GM21717 (cell line): ENCODE results near the gene TBX1.
"Not testable (repeated sequence)": the region's sequence is repeated elsewhere in the genome, so short reads cannot be mapped to it uniquely, and the experiment has no call there.

Experiments
- ATAC-seq: cut with Tn5 transposase; IDR thresholded peaks from one replicate; pipeline ENCODE4 v1.9.1; 2021; ENCODE audit warnings: mild to moderate bottlenecking, moderate library complexity; ENCODE audit not compliant: unreplicated experiment

Gene TBX1

DNA sequence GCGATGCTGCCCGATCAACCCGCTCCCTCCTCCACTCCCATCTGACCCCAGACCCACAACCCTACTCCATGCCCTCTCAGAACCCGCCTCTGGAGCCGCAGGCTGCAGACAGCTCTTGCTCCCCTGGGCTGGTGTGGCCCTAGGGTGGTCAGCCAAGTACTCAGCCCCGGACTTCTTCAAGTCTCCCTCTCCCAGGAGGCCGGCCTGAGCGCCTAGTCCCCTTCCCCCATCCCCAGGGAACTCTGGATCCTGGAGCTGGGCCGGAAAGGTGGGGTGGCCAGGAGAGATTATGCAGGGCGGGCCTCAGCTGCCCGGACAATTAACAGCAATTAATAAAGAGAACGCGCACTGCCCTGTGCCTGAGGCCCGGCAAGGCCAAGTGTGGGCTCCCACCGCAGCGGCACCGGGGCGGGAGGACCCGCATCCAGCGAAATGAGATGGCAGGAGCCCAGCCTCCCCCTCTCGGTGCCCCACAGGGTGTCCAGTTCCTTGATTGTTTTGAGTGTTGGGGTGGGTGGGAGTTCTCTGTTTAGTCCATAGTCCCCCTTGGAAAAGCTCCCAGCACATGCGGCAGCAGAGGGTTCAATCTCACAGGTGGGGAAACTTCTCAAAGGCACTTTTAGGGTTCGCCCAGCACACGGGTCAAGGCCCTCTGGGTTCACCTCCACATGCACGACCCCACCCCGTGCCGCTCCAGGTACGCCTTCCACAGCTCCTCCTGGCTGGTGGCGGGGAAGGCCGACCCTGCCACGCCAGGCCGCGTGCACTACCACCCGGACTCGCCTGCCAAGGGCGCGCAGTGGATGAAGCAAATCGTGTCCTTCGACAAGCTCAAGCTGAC, 3.1 kb downstream of the TBX1 start:
- no peak for ATAC-seq

DNA sequence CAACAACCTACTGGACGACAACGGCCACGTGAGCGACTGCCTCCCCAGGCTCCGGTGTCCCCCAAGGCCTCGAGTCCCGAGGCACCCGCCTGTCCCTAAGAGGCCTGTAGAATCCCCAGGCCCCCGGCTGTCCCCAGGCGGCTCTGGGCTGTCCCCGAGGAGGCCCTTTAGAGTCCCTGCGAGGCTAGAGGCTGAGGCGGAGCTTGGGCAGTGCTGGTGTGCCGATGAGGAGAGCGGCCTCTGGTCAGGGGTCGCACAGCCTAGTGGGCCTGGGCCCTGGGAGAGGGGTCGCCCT, 3.7 kb downstream of the TBX1 start:
- no peak for ATAC-seq

DNA sequence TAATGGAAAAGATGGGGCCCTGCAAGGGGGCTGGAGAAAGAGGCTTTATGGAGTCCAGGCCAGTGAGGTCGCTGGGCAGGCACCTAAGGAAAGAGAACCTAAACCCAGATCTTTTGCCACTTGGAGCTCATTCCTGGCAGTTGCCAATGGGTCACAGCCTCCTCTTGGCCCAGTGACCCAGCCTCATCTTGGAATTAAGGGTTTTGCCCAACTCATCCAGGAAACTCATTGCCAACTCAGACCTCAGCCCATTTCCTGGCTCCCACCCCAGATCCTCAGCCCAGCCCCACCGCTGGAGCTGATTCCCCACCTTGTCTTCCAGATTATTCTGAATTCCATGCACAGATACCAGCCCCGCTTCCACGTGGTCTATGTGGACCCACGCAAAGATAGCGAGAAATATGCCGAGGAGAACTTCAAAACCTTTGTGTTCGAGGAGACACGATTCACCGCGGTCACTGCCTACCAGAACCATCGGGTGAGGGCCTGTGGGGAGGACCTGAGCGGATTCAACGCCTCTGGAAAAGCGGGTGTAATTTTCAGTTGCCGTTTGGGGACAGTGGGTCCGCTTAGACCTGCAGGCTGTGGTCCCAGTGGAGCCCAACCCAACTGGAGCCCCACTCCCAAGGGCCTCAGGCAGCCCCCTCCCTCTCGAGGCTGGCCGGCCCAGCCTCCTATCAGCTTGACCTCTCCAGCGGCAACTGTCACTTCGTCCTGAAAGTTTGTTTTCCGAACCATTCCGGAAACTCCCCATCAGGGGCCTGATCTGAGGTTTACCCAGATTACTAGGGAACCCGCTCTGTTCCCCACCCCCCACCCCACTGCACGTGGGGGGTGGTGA, 4.3 kb downstream of the TBX1 start:
- no peak for ATAC-seq

DNA sequence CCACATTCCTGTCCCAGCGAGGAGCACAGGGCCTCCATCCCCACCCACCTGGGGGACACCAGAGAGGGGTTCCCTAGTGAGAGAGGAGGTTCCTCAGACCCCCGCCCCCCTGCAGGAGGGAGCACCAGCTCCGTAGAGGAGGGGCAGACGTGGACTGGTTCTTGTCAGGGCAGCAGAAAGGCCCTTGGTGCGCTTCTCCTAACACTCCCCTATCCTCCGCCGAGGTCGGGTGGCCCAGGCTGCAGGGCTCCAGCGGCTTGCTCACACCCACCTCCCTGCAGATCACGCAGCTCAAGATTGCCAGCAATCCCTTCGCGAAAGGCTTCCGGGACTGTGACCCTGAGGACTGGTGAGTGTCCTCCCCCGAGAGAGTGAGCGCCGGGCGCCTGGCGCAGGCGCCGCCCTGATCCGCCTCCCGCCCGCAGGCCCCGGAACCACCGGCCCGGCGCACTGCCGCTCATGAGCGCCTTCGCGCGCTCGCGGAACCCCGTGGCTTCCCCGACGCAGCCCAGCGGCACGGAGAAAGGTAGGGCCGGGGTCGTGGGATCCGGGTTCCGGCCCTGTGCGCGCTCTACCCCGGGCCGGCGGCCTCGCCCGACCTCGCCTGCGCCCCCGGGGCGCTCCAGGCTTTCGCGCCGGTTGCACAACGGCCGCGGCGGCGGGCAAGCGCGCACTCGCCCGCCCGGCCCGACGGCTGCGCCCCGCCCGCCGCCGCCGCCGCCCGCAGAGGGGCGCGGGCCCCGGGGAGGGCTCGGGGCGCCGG, 5.1 kb downstream of the TBX1 start:
- no peak for ATAC-seq

DNA sequence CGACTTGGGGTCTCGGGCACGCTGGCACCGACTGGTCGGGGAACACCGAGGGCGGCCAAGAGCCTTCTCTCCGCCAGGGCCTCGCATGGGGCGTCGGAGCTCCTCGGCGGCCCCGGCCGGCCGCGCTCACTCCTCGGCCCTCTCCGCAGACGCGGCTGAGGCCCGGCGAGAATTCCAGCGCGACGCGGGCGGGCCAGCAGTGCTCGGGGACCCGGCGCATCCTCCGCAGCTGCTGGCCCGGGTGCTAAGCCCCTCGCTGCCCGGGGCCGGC, 5.6 kb downstream of the TBX1 start:
- ATAC-seq: no peak

DNA sequence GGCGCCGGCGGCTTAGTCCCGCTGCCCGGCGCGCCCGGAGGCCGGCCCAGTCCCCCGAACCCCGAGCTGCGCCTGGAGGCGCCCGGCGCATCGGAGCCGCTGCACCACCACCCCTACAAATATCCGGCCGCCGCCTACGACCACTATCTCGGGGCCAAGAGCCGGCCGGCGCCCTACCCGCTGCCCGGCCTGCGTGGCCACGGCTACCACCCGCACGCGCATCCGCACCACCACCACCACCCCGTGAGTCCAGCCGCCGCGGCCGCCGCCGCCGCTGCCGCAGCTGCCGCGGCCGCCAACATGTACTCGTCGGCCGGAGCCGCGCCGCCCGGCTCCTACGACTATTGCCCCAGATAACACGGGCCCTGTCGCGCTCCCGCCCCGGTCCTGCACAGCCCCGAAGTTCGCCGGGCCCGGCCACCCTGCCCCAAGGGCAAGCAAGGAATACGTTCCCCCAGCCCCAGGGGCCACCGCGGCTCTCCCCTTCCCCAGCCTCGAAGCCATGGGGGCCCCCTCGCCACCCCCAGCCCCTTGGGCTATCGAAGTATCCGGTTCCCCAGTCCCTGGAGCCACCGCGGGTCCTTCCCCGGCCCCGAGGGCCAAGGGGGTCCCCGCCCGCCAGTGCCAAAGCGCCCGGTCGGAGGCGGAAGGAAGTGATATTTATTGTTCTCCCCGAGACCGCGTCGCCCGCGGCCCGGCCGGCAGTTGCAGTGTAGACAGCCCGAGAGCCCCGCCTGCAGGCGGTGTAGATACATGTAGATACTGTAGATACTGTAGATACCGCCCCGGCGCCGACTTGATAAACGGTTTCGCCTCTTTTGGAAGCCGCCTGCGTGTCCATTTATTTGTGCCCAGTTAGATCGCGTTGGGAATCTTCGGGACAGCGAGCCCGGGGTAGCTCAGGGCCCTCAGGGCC, 6.2 kb downstream of the TBX1 start:
- no peak for ATAC-seq

DNA sequence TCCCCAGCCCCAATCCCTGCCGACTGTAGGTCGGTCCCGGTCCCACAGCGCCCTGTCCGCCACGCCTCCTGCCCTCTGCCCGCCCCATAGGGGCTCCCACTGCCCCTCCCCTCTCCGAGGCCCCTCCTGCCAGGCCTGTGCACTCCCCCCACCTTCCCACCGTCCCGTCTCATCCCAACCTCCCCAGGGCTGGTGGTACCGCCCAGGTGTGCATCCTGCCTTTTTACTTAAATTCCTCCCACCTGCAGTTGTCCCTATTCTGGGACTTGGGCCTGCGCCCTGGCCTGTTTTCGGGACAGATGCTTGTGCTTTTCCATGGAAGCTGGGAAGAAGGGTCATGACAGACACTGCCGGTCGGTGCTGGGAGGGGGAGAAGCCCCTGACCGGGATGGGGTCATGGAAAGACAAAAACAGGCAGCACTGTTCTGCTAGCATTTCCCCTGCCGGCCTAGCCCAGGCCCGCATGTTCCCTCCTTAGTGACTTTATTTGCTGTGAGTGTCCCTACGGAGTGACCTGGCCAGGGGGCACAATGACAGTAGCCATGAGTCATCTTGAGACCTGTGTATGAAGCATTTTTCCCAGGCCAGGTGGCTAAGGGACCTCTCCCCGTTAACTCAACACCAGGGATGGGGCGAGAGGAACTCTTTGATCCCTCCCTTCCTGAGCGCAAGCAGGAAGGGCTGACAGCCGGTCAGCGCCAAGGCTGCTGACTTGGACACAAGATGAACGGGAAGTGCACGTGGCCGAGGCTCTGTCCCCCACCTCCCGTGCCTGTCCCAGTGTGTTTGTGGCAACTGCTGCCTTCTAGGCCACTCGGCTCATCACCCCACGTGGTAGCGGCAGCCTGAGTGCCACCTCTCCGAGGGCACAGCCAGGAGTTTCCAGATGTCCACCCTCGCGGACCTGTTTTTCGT, 7.1 kb downstream of the TBX1 start:
- no peak for ATAC-seq

DNA sequence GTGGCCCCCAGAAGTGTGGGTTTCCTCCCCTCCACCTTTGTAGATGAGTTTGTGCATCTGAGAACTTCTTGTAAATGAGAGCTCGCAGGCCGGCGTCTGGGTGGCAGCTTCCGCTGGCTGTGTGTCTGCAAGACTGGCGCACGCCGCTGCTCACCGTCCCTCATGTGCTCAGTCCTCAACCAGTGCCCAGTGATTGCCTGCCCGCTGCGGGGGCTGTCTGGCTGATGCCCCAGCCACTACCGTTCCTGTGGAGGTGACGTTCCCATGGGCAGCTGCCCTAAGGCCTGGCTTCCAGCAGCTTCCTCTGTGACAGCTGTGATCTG, 8.8 kb downstream of the TBX1 start:
- ATAC-seq: no peak

DNA sequence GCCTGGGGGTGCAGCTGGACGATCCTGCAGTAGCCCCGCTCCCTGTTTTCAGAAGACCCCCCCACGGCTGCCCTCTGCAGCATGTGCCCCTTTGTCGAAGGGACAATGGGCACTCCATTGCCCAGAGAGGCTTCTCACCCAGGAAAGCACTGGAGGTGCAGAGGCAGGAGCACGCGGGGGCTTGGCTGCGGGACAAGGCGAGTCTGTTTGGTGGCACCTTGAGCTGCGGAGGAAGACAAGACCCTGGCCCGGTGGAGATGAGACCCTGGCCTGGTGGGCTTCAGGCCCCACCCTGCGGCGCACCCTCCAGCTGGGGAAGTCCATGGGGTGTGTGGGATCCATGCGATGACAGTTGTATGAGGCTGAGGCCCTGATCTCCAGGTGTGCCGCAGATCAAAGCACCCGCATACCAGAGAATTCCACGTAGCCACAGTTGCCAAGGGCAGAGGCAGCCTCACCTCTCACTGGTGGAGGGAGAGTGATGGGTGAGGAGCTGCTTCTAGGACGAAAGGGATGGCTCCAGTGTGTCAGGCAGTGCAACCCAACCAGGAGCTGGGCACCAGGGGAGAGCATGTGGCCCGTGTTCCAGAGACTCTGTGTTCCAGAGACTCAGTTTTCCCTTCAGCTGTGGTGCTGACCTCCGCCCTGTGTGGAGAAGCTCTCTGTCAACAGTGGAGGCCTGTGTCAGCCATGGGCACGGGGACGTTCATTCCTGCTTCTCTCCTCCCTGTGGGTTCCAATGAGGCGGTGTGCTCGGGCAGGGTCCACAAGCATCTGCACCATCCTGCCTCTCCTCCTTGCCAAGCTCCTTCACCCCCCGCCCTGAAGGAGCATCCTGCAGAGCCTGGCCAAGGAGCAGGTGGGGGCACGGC, 10.0 kb downstream of the TBX1 start:
- ATAC-seq: no peak

DNA sequence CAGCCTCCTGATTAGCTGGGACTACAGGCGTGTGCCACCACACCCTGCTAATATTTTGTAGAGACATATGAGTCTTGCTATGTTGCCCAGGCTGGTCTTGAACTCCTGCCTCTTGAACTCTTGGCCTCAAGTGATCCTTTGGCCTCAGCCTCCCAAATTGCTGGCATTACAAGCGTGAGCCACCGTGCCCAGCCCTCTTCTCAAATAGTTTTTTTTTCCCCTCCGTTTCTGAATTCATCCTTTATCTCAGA, 11.8 kb downstream of the TBX1 start:
- no peak for ATAC-seq

DNA sequence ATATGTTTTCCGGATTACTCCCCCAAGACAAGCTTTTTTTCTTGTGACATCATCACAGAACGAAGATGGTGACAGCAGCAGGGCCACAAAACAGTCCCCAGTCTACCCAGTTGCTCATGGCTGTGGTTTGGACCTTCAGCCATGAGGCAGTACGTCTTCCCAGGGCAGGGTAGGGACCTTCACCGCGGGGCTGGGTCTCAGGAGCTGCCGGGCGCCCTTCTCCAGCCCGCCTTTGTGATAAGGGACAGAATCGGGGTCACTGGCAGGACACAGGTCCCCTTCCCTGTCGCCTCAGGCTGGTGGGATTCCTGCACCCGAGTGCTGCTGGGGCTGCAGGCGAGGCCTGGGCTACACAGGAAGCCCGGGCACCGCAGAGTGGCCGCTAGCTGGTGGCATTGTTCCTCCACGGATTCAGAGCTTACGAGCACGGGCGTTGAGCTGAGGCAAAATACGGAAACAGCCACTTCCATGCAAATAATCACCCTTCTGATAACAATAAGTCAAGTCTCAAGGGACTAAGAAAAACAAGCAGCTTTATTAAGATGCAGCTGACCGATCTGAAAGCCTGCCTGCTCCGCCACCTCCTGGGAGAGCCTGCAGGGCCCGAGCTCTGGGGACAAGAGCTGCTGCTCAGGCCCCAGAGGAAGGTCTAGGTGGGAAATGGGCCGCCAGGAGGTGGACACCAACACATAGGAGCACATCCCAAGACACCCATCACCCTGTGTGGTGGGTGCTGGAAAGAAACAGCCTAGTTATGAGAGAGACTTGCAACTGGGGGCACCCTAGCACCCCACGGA, 12.3 kb downstream of the TBX1 start:
- no peak for ATAC-seq

DNA sequence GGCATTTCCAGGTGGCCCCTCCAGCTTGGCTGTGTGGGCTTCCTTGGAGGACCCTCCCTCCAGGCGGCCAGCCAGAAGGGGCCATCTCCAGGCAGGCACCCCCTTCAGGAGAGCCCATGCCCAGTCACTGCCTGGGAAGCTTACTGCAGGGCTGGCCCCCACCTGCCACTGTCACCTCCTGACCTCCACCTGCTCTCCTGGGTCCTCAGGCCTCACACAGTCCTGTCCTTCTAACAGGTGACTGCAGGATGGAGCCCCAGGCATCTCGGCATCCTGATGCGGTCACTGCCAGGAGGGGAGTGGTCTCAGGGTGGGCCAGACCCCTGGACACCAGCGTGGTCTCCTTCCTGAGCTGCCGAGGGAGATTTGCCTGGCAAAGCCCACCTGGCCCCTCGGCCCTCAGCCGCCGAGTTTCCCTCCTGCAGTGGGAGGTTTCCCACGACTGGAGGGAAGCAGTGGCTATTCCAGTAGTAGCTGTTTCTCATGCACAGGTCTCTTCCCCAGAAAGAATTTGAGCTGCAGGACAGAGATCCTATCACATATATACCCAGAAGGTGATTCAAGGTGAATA, 13.0 kb downstream of the TBX1 start:
- ATAC-seq: no peak

DNA sequence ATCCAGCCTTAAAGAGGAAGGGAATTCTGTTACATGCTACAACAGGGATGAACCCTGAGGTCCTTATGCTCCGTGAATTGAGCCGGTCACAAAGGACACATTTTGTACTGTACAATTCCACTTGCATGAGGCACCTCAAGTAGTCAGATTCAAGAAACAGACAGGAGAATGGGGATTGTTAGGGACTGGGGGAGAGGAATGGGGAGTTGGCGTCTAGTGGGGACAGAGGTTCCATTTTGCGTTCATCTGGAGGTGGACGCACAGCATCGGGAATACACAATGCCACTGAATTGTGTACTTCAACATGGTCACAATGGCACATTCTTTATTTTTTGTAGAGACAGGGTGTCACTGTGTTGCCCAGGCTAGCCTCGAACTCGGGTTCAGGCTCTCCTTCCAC, 14.1 kb downstream of the TBX1 start:
- ATAC-seq: no peak

DNA sequence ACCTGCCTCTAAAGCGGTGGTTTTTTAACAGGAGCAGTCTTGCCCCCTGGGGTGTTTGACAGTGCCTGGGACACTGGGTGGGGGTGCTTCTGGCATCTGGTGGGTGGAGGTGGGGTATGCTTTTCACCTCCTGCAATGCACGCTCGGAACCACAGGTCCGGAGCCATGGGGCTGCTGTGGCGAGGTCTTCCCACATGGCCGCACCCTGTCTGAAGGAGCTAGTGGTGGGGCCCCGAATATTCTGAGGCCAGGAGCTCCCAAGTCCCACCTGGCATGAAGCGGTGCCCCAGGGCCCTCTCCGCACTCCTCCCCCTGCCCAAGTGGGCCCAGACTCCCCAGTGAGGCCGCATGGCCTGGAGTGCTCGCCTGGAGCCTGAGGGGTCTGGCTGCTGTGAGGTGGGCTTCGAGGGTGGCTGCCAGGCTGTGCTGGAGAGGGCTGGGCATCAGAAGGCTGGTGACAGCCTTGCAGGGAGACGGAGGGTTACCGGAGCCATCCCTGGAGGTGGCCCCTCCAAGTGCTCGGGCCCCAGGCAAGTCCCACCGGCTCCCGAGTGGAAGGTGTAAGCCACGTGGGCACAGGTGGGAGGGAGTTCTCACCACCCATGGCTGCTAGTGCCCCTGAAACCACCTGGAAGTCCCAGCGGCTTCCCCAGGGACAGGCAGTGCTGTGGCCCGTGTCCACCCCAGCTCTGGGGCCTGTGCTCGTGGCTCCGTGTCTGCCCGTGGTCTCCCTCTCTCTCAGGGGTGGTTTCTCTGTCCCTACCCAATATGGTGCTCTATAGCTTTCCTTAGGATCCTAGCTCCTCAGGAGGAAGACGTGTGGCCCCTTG, 15.1 kb downstream of the TBX1 start:
- ATAC-seq: no peak

DNA sequence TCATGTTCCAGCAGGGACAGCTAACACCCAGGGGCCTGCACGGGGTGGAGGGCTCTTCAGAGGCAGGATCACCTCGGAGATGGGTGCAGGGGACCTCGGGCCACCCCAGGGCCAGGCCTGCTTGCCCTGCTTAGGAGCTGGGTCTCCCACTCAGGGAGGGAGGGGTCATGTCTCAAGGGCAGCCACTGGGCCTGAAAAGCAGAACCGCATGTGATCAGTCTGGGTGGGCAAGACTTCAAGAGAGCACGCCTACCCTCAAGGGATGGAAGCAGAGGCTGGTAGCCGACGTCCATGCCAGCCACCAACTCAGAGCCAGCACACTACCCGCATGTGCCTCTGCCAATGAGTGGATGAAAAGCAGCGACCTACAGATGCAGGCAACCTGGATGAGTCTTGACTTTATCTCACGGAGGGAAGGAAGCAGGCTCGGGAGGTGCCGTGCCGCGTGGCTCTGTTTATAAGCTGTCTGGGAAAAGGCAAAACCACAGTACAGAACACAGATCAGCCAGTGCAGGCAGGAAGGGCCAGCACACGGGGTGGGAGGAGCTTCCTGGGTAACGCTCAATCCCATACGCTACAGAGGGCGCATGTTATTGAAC, 16.0 kb downstream of the TBX1 start:
- ATAC-seq: no peak

DNA sequence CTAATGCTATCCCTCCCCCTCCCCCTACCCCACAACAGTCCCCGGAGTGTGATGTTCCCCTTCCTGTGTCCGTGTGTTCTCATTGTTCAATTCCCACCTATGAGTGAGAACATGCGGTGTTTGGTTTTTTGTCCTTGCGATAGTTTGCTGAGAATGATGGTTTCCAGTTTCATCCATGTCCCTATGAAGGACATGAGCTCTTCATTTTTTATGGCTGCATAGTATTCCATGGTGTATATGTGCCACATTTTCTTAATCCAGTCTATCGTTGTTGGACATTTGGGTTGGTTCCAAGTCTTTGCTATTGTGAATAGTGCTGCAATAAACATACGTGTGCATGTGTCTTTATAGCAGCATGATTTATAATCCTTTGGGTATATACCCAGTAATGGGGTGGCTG, 16.6 kb downstream of the TBX1 start:
- ATAC-seq: not testable (repeated sequence)

DNA sequence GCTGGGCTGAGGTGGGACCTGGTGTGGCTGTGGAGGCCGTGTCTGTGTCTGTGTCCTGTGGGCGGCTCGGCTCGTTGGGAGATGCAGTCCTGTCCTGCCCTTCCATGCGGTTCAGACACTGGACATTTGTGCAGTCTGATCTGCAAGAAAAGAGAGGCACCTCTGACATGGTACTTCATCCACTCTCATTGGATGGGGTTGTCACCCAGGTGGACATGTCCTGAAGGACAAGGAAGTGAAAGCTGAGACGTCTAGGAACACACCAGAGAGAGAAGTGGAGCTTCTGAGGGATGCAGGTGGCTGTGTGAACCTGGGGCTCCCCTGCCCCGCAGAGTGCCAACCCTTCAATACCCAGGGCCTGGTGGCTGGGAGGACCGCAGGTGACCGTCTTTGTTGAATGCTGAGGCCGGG, 18.4 kb downstream of the TBX1 start:
- ATAC-seq: no peak
